HG03457 (cell line): ENCODE measurements around the gene TEPSIN.

Experiments used
- ATAC-seq: cut with Tn5 transposase; IDR thresholded peaks from one replicate; pipeline ENCODE4 v1.9.1; 2021; ENCODE audit warnings: moderate number of reproducible peaks; ENCODE audit not compliant: unreplicated experiment

Gene TEPSIN

DNA sequence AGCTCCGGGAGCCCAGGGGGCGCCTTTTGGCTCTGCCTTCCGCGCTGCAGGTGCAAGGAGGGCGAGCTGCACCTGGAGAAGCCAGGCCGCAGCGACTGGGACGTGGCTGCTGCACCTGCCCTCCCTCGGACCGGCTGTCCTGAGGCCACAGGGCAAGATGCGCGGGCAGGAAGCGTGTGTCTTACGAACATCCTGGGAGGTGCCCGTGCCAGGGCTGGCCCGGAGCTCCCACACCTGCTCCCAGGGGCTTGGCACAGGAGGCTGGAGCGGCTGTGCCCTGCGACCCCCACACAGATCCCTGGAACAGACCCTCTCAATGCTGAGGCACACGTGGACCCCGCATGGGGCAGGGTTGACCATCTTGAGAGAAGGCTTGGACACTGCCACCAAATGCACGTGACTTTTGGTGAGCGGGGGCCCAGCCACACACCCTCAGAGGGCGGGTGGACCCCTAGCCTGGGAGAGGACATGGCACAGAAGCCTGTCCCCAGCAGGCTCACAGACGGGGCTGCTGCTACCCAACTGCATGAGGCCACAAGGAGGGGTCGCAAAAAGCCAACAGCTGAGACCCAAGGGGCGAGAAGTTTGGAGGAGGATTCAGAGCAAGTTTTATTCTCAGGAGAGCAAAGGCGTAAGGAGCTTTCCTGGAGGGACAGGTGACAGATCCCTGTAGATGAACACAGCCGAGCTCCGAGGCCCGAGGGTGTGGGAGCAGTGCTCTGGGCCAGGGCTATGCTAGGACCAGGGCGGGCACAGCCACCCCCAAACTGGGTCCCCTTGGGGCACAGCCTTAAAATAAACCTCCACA lies 11.6 kb upstream of the TEPSIN start:
- ATAC-seq, result no peak

DNA sequence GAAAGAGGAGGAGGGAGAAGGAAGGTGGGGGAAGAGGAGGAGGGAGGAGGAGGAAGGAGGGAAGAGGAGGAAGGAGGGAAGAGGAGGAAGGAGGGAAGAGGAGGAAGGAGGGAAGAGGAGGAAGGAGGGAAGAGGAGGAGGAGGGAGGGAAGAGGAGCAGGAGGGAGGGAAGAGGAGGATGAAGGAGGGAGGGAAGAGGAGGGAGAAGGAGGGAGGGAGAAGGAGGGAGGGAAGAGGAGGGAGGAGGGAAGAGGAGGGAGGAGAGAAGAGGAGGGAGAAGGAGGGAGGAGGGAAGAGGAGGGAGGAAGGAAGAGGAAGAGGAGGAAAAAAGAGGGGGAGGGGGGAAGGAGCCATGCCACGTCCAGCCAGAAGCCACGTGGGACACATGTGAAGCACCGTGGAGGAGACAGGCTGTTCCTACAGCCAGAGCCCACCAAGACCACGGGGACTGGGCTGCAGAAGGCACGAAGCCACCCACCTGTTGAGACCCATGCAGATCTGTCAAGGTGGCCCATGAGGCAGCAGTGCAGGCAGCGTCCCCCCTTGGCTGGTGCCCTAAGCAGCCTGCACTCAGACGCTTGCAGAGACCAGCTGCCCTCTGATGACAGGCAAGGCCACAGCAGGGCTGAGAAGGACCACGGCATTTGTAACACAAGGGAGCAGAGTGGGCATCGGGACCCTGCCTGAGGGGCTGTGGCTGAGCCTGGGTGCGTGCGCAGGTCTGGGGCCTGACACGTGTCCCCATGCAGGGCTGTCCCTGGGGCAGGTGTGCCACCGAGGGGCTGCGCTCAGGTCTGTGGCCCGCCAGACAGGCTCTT lies 10.6 kb upstream of the TEPSIN start:
- ATAC-seq, result no peak

DNA sequence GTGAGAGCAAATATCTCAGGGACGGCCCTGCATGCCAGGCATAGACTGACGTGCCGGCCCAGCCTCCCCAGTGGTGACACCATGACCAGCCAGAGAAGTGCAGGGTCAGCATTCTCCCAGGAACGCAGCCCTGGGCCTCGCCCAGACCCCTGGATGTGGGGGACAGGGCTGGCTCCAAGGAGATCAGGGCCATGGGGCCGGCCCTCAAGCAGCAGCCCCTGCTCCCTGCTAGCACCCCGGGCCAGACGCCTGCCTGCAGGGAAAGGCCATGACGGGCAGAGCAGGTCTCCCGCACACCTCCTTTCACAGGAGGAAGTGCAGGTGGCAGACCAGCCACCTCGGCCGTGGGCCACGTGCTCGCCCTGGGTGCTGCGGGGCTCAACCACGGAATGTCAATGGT lies 9.8 kb upstream of the TEPSIN start:
- no peak for ATAC-seq

DNA sequence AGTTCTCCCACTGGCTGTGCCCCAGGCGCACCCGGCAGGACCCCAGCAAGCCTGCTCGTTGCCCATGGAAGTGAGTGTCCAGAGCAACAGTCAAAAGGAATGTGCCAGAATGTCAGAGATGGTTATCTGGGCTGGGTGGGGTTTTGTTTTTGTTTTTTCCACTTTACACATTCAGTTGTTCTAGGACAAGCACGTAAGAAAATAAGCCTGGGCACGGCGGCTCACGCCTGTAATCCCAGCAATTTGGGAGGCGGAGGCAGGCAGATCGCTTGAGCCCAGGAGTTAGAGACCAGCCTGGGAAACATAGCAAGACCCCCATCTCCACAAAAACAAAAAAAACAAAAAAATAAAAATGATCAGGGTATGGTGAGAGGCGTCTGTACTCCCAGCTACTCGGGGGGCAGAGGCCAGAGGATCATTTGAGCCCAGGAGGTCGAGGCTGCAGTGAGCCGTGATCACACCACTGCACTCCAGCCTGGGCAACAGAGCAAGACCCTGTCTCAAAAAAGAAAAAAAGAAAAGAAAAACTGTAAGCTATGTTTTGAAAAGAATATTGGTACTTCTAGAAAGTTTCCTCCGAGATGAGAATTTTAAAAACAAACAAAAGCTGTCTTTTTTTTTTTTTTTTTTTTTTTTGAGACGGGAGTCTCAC lies 8.6 kb upstream of the TEPSIN start:
- ATAC-seq, result no peak

GRCh38 chr17:81246679-81247338 lies 8.0 kb upstream of the TEPSIN start:
- no peak for ATAC-seq

- no peak for ATAC-seq
These were observed 7.5 kb upstream of the TEPSIN start for GRCh38 chr17:81246343-81246670.

GRCh38 chr17:81245665-81246342 lies 6.9 kb upstream of the TEPSIN start:
- no peak for ATAC-seq

DNA sequence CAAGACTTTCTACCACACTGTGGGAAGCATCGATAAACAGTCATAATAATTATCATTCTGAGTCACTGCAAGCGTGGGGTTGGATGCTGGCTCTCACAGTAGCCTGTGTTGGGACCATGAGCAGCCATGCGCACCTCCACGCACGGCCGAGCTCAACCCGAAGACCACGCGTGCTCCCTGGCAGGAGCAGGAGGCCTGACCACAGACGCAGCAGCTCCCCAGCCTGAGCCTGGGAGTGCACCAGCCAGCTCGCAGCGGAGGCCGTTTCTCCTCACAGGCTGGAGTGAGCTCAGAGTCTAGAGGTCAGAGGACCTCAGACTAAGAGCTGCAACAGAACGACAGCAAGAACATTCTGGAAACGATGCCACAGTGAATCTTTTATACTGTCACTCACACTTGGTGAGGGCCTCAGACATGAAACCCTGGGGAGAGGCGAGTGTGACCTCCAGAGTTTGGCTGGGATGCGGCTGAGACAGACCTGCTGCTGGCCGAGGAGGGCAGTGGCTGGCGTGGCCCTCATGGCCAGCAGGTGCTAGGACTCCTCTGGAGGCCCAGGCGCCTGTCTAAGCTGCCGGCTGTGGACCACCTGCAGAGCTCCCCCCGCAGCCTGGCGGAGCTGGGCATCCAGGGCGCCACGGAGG lies 6.3 kb upstream of the TEPSIN start:
- ATAC-seq, result no peak

GRCh38 chr17:81244358-81245023 lies 5.6 kb upstream of the TEPSIN start:
- ATAC-seq, result no peak

- ATAC-seq, result no peak
These were observed 4.4 kb upstream of the TEPSIN start for GRCh38 chr17:81243333-81243664.

DNA sequence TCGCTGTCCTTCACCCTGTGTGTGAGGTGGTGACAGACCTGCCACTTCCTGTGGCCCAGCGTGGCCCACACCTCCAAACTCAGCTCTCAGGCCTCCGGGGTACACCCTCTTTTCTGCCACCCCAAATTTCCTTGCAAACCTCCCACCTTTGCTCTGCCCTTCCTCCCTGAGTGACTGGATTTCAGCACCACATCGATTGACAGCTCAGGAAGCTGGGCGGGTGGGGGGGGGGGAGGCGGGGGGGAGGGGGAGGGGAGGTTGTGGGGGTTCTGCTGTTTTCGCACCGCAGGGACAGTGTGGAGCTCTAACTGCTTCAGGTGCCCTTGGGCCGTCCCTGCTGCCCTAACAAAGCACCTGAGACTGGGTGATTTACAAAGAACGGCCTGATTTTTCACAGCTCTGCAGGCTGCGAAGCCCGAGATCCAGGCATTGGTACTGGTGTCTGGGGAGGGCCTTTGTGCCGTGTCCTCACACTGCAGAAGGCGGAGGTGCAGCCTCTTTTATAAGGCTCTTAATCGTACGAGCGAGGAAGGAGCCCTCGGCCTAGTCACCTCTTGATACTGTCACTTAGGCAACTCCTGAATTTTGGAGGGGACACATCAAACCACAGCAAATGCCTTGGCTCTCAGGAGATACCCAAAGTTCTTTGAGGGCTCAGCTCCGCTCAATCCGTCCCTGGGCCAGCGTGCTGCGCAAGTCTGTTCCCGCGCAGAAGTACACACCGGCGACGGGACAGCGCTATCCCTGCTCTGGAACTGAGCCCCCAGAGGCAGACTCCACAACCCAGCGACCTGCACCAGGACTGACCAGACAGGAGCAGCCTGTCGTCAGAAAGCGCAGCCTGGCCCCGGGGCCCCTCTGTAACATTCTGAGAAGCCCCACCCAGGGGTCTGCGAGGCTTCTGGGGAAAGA lies 3.8 kb upstream of the TEPSIN start:
- no peak for ATAC-seq

DNA sequence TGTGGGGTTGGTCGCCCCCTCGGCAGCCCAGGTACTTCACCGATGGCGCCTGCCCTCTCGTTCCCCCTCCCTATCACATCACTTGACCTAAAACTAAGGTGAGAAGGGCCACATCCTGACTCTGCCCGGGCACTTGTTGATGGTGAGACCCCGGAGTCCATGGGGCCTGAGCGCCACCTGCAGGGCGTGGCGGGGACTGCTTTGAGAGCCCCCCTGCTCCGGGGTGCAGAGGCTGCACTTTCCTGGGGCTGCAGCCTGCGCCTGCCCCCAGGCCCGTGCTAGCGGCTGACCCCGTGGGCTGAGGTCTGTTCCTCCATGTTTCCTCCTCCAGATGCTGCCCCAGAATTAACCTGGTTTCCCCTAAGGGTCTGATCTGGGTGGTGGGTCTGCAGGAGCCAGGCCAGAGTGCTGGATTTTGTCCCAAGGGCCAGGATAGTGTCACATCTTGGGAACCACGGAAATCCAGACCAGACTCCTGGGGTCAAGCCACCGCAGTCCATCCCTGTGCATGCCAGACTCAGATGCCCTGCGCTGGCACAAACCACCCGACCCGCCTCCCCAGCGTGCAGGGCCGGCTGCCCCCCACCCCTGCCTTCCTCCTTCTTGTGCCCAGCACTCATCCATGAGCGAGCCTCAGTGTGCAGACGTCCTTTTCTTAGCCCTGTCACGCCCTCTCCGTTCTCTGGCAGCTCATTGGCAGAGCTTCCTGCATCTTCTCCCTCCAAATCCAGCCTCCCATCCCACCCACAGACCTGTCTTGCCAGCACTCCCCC lies 3.0 kb upstream of the TEPSIN start:
- ATAC-seq, result no peak

DNA sequence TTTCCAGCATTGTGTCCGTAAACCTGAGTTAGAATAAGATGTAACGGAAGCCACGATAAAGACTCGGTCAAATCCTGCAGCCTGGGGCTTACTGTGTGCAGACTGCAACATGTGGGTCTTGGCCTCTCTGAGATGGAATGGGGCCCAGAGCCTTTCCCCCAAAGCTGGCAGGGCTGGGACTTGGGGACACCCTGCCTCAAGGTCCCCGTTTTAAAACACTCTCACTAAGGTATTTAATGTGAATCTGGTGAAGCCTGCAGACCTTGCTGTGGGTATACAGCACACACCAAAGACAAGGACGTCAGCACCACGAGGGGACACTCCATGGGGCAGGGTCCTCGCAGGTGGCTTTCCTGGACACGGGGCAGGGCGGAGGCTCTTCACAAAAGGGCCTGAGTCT lies 2.3 kb upstream of the TEPSIN start:
- no peak for ATAC-seq

- ATAC-seq, result no peak
These were observed 1.9 kb upstream of the TEPSIN start for GRCh38 chr17:81240761-81241160.

DNA sequence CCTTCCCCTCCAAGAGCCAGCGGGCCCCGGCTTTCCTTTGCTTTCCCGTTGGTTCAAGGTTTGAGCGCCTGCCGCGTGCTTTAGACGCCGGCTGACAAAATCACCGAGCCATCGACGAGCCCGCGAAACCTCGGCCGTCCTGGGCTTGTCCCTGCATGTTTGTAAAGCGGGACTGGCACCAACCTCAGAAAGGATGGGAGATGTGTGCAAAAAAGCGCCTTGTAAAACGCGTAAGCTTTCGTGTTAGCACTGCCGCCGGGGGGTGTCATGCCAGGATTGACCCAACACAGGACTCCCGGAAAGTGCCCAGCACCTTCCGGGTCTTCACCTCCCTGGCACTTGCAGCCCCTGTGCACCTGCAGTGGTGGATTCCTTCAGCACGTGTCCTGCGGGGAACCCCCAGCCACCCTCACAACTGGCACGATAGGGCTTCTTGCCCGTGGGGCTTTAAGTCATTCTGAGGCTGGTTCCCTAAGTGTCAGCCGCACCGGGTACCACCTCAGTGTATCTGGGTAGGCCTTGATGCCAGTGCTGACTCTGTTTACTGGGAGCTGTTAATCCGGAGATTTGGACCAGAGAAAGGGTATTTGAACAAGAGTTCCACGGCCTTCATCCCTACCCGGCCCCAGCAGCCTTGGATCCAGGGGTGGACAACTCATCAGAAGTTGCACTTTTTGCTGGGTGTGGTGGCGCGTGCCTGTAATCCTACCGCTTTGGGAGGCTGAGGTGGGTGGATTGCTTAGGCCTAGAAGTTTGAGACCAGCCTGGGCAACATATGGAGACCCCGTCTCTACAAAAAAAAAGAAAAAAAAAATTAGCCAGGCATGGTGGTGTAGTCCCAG lies 1.1 kb upstream of the TEPSIN start:
- no peak for ATAC-seq

GRCh38 chr17:81238490-81238814 lies 403 bp downstream of the TEPSIN start:
- peak; percentile 3 for ATAC-seq
